Psoas muscle (tissue), 8 donors: ENCODE measurements around the gene TRIP4. TPM values are rescaled to one million over a fixed set of nuclear protein-coding genes. Genes with fewer than 3 reads are reported as not detected.
A peak's percentile ranks its signal among the peaks of the same experiment; 100 is the strongest.
"Not testable (repeated sequence)": the region's sequence is repeated elsewhere in the genome, so short reads cannot be mapped to it uniquely, and the experiment has no call there.

Experiments
- ATAC-seq, 4 donors: fragments of 200-7000 bp; cut with Tn5 transposase; one replicate each; pipeline ENCODE4 v1.9.1; 2020; ENCODE audit warnings: moderate library complexity in 3 of 4, mild to moderate bottlenecking in 2 of 4
- DNase-seq, 2 donors: peaks; one replicate each; pipeline ENCODE4 v3.0.0-alpha.2; 2020
- H3K27ac ChIP-seq: fragments of 200-600 bp; one replicate; pipeline ENCODE4 v1.8.0; 2022
- H3K27me3 ChIP-seq, 3 donors: fragments of 200-600 bp in 1 of 3; one replicate each; pipeline versions ENCODE4 v1.6.1 to v1.8.0; 2013 to 2022; ENCODE audit warnings: low read length in 2 of 3, mild to moderate bottlenecking in 2 of 3, moderate library complexity in 1 of 3; ENCODE audit not compliant: insufficient read depth in 3 of 3
- H3K36me3 ChIP-seq, 2 donors: fragments of 200-600 bp in 1 of 2; one replicate each; pipeline versions ENCODE4 v1.6.1 to v1.8.0; 2013 to 2022; ENCODE audit warnings: low read depth in 1 of 2, mild to moderate bottlenecking in 1 of 2, moderate library complexity in 1 of 2; ENCODE audit not compliant: insufficient read depth in 1 of 2
- H3K4me1 ChIP-seq: fragments of 200-600 bp; one replicate; pipeline ENCODE4 v1.8.0; 2022
- H3K4me3 ChIP-seq: fragments of 200-600 bp; one replicate; pipeline ENCODE4 v1.8.0; 2022; ENCODE audit warnings: mild to moderate bottlenecking
- H3K9me3 ChIP-seq: fragments of 200-600 bp; one replicate; pipeline ENCODE4 v1.8.0; 2022
- WGBS, 3 donors: extraction: QIAGEN DNeasy Blood & Tissue Kit; methylation state at CpG; one replicate each; pipeline versions ENCODE4 v1.1.6 to v1.1.7; 2013; 5-methylcytosine and 5-hydroxymethylcytosine counted together
- intact Hi-C, 2 donors: fragments of 100-400 bp; cut with DNase I; formaldehyde crosslinking; loops; one replicate each; pipeline versions ENCODE4 v1.11.0 to v1.14.2; 2022
- polyA plus RNA-seq, 3 donors: library from polyadenylated mRNA; stranded (reverse); fragments of 200-250 nt; gene quantifications; one replicate each; pipeline ENCODE4 v1.2.3, GENCODE V29; 2013
- total RNA-seq, 4 donors: library from RNA; stranded (reverse); fragmentation: NEBNext Ultra II Directional in 2 of 4; extraction: Animal tissue kit (Norgen Biotek cat#: 25700) in 2 of 4; gene quantifications; one replicate each; pipeline versions ENCODE4 v1.2.1 to v1.2.4, GENCODE V29; 2021 to 2023
- TF ChIP-seq, protein P1 (sequence below): fragments of 200-600 bp; IDR thresholded peaks from one replicate; pipeline ENCODE4 v1.8.0; 2022; ENCODE audit warnings: antibody characterized with exemption
- donor health status: healthy with polysubstance abuse.
- donor health status: DM: no; HTN: no; CAD: no; lungs with moderate emphysema.
- donor health status: Bipolar disorder and iron deficiency.
- donor health status: healthy.
- donor health status: DM: yes; HTN: yes; CAD: no.
- donor health status: DM: no; HTN: no; CAD: no.
- donor health status: DM: no; HTN: no; CAD: no.
- donor health status: DM: yes; HTN: yes; CAD: no.

The TRIP4 gene
- total and polyA plus RNA-seq, 7 donors, result 6.3 to 16.6 (median 10.4) TPM

DNA sequence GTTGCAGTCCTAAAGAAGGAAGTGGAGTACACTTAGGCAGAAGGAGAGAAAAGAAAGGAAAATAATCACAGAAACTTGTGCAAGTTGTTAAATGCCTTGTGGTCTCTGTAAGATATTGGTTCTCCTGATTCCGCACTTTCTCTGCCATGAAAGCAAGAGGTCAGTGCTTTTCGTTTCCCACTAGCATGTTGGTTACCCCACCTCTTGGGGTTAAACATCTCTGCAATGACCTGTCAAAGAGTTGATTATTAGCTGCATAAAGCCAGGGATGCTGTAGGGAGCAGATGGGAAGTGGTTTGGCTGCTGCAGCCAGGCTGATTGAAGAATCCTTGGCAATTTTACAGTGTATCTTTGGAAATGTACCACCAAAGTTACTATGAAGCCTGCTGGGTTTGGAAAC is 106.0 kb downstream of the TRIP4 start:
- TF ChIP-seq, protein P1, sequence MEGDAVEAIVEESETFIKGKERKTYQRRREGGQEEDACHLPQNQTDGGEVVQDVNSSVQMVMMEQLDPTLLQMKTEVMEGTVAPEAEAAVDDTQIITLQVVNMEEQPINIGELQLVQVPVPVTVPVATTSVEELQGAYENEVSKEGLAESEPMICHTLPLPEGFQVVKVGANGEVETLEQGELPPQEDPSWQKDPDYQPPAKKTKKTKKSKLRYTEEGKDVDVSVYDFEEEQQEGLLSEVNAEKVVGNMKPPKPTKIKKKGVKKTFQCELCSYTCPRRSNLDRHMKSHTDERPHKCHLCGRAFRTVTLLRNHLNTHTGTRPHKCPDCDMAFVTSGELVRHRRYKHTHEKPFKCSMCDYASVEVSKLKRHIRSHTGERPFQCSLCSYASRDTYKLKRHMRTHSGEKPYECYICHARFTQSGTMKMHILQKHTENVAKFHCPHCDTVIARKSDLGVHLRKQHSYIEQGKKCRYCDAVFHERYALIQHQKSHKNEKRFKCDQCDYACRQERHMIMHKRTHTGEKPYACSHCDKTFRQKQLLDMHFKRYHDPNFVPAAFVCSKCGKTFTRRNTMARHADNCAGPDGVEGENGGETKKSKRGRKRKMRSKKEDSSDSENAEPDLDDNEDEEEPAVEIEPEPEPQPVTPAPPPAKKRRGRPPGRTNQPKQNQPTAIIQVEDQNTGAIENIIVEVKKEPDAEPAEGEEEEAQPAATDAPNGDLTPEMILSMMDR, result no peak
- Histone ChIP-seq H3K27me3 (no peaks in the 10 kb centered on the region), H3K4me3 (no peak overlapping the region), H3K4me1 (peaks cover 2% of the 10 kb centered on the region), H3K27ac (no peak overlapping the region), H3K36me3 (peaks cover 0 to 8% of the 10 kb centered on the region in 2 donors), H3K9me3 (no peaks in the 10 kb centered on the region)
- ATAC-seq, result no peak
- intact Hi-C loops, result no loop called here
- no peak for DNase-seq
- WGBS, 3 donors, result 82 to 87% (median 83%) methylated on average over 2 of the region's 2 CpGs

DNA sequence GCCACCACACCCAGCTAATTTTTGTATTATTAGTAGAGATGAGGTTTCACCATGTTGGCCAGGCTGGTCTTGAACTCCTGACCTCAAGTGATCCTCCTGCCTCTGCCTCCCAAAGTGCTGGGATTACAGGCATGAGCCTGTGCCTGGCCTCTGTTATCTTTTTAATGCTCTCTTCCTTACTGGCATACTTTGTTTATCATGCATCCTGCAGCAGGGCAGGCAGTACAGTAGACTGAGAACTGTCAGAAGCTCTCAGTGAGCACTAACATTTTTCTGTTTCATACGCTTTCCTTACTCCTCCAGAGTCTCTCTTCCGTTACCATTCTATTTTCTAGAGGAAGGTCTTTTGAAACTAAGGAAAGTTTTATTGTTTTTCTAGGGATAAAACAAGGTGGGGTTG is 108.3 kb downstream of the TRIP4 start:
- DNase-seq, H3K9me3 ChIP-seq, H3K4me3 ChIP-seq, ATAC-seq, intact Hi-C loops, H3K27me3 ChIP-seq, H3K27ac ChIP-seq, H3K4me1 ChIP-seq: not testable (repeated sequence)
- WGBS, 3 donors, result 97% methylated on average over 2 of the region's 2 CpGs
- peaks cover under 1 to 13% of the 10 kb centered on the region in 2 donors for H3K36me3 ChIP-seq

DNA sequence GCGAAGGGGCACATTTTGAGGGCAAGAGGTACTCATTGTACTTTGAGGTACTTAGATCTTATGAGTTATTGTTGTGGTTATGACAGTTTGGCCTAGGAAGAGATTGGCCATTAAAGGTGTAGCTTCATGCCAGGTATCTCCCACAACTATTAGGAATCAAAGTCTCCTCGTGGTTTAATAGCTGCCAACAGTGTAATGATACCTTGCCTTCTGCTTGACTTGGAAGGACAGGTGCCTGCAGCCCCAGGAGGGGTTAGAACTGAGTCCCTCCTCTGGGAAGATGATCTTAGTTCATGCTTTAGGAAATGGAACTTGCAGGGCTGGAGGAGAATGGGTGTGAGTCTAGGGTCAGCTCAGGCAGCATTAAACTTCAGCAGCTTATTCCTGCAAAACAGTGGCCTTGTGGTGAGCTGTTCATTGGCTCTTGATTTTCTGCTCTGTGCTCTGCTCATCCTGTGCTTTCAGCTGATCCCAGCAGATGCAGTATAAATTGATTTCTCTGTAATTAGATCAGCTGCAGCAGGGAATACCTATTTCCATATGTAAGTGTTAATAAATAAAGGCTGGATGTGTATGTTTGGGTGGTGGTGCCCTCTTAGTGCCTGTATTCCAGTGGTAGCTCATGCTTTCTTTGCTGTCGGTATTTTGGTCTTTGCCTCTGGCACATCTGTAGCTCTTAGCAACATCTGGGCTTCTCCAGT is 113.2 kb downstream of the TRIP4 start:
- Histone ChIP-seq H3K4me1 (peaks cover 32% of the 10 kb centered on the region), H3K9me3 (no peaks in the 10 kb centered on the region), H3K27me3 (no peaks in the 10 kb centered on the region), H3K36me3 (peaks cover 2 to 26% of the 10 kb centered on the region in 2 donors), H3K4me3 (no peak overlapping the region), H3K27ac (no peak overlapping the region)
- WGBS, 3 donors, result 31 to 33% (median 32%) methylated on average over 3 of the region's 3 CpGs
- ATAC-seq, result peak in 3 of 4 donors; percentile 22 to 74 (median 72)
- TF ChIP-seq, protein P1, result no peak
- DNase-seq, result no peak
- intact Hi-C loops, result no loop called here

DNA sequence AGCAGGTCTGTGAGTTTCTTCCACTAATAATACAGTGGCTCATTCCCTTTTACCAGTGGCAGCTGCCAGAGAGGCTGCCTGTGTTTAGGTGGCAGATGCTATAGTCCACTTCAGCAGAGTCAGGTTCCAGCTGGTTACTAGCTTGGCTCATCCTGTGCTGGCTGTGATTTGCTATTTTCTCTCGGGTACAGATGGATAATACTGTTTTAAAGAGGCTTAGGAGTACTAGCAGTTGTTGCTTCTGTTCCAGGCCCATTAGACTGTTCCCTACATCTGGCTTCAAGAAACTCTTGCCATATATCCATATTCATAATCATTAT is 113.7 kb downstream of the TRIP4 start:
- ATAC-seq (peak in 2 of 4 donors; percentile 53), DNase-seq (no peak)
- 21 to 35% (median 28%) methylated on average over 1 of the region's 1 CpG for WGBS, 3 donors
- intact Hi-C loops, result no loop called here
- no peaks in the 10 kb centered on the region for H3K27me3 ChIP-seq
- H3K27ac ChIP-seq, result no peak overlapping the region
- H3K4me3 ChIP-seq, result no peak overlapping the region
- TF ChIP-seq, protein P1, result no peak
- no peaks in the 10 kb centered on the region for H3K9me3 ChIP-seq
- peaks cover 2 to 22% of the 10 kb centered on the region in 2 donors for H3K36me3 ChIP-seq
- peaks cover 32% of the 10 kb centered on the region for H3K4me1 ChIP-seq

DNA sequence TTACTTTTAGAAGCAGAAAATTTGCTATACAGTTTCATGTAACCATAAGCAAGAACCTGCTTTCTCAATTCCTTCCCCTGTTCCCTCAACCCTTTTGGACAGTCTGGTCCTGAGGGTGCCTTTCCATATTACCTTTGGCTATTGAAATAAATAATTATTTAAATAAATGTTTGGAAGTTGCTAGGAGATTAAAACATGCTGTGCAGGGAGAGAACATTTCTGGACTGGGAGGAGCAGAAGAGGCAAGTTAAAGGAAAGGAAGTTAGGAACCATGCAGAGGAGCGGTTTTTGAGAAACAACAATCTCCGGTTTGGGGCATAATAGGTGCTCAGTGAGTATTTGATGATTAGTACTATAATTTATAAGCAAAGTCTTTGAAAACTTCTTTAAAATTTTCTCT is 114.5 kb downstream of the TRIP4 start:
- DNase-seq (no peak), ATAC-seq (no peak)
- TF ChIP-seq, protein P1, result no peak
- H3K9me3 ChIP-seq, result no peaks in the 10 kb centered on the region
- intact Hi-C loops, result loop anchor here in 1 of 2 donors (2.0 kb wide), 1 partner anchor 37 kb away; no protein-coding TSS in a partner anchor
- H3K4me3 ChIP-seq, result no peak overlapping the region
- peak overlapping the region; percentile 12 for H3K27ac ChIP-seq
- 78 to 85% (median 79%) methylated on average over 2 of the region's 2 CpGs for WGBS, 3 donors
- H3K27me3 ChIP-seq, result no peaks in the 10 kb centered on the region
- peaks cover 37% of the 10 kb centered on the region for H3K4me1 ChIP-seq
- H3K36me3 ChIP-seq, result peaks cover 2 to 22% of the 10 kb centered on the region in 2 donors
